ENCODE data around the gene NBDY. TPM values are rescaled to one million over a fixed set of nuclear protein-coding genes. Genes with fewer than 3 reads are reported as not detected.
A peak's percentile ranks its signal among the peaks of the same experiment; 100 is the strongest.

NBDY gene
- polyA plus RNA-seq, 1 donor from 2014 or later: 59.1 TPM

GRCh38 chrX:56788229-56788628, 59.2 kb downstream of the NBDY start:
- Mint-ChIP-seq H3K9me3 (no peaks in the 10 kb centered on the region), H3K27me3 (no peaks in the 10 kb centered on the region), H3K4me1 (peaks cover 6 to 38% (median 23%) of the 10 kb centered on the region in 3 donors), H3K4me3 (peak overlapping the region in 2 of 4 donors; percentile 74 to 76), H3K27ac (no peak overlapping the region), H3K36me3 (no peaks in the 10 kb centered on the region)

GRCh38 chrX:56788717-56789122, 59.7 kb downstream of the NBDY start:
- no peaks in the 10 kb centered on the region for H3K27me3 Mint-ChIP-seq
- H3K27ac Mint-ChIP-seq: peak overlapping the region in 1 of 3 donors; percentile 4
- H3K9me3 Mint-ChIP-seq: no peaks in the 10 kb centered on the region
- no peaks in the 10 kb centered on the region for H3K36me3 Mint-ChIP-seq
- peaks cover 1 to 36% (median 21%) of the 10 kb centered on the region in 3 donors for H3K4me1 Mint-ChIP-seq
- peak overlapping the region in 2 of 4 donors; percentile 34 to 76 for H3K4me3 Mint-ChIP-seq

- H3K4me3 Mint-ChIP-seq: peak overlapping the region in 1 of 4 donors; percentile 13
- H3K9me3 Mint-ChIP-seq: no peaks in the 10 kb centered on the region
- no peaks in the 10 kb centered on the region for H3K36me3 Mint-ChIP-seq
- H3K27me3 Mint-ChIP-seq: no peaks in the 10 kb centered on the region
- peaks cover 0 to 38% (median 25%) of the 10 kb centered on the region in 3 donors for H3K4me1 Mint-ChIP-seq
- no peak overlapping the region for H3K27ac Mint-ChIP-seq
Measured at GRCh38 chrX:56789518-56790070, 60.6 kb downstream of the NBDY start.

- H3K36me3 Mint-ChIP-seq: no peaks in the 10 kb centered on the region
- no peaks in the 10 kb centered on the region for H3K9me3 Mint-ChIP-seq
- H3K27ac Mint-ChIP-seq: peak overlapping the region in 1 of 3 donors; percentile 51
- H3K4me1 Mint-ChIP-seq: peaks cover 0 to 38% (median 27%) of the 10 kb centered on the region in 3 donors
- no peak overlapping the region for H3K4me3 Mint-ChIP-seq
- no peaks in the 10 kb centered on the region for H3K27me3 Mint-ChIP-seq
Measured at GRCh38 chrX:56790778-56791177, 61.7 kb downstream of the NBDY start.

- Mint-ChIP-seq H3K4me1 (peaks cover 0 to 36% (median 27%) of the 10 kb centered on the region in 3 donors), H3K9me3 (no peaks in the 10 kb centered on the region), H3K4me3 (peak overlapping the region in 1 of 4 donors; percentile 82)
Measured at GRCh38 chrX:56791456-56791855, 62.4 kb downstream of the NBDY start.

GRCh38 chrX:56792270-56793111, 63.4 kb downstream of the NBDY start:
- Mint-ChIP-seq H3K9me3 (no peaks in the 10 kb centered on the region), H3K36me3 (no peaks in the 10 kb centered on the region), H3K4me3 (peak overlapping the region in 1 of 4 donors; percentile 47), H3K4me1 (peaks cover 0 to 29% (median 24%) of the 10 kb centered on the region in 3 donors), H3K27me3 (no peaks in the 10 kb centered on the region), H3K27ac (peak overlapping the region in 1 of 3 donors; percentile 41)

More at GRCh38 chrX:56791456-56791855, 62.4 kb downstream of the NBDY start:
- no peaks in the 10 kb centered on the region for H3K36me3 Mint-ChIP-seq
- peak overlapping the region in 2 of 3 donors; percentile 1 to 51 for H3K27ac Mint-ChIP-seq
- H3K27me3 Mint-ChIP-seq: no peaks in the 10 kb centered on the region

- H3K4me3 Mint-ChIP-seq: no peak overlapping the region
- H3K36me3 Mint-ChIP-seq: no peaks in the 10 kb centered on the region
- peaks cover 0 to 32% (median 25%) of the 10 kb centered on the region in 3 donors for H3K4me1 Mint-ChIP-seq
- no peaks in the 10 kb centered on the region for H3K9me3 Mint-ChIP-seq
- H3K27ac Mint-ChIP-seq: no peak overlapping the region
- no peaks in the 10 kb centered on the region for H3K27me3 Mint-ChIP-seq
Measured at GRCh38 chrX:56793112-56793430, 64.0 kb downstream of the NBDY start.

- Mint-ChIP-seq H3K9me3 (no peaks in the 10 kb centered on the region), H3K36me3 (no peaks in the 10 kb centered on the region), H3K4me1 (peaks cover 0 to 32% (median 24%) of the 10 kb centered on the region in 3 donors), H3K4me3 (no peak overlapping the region), H3K27me3 (no peaks in the 10 kb centered on the region), H3K27ac (no peak overlapping the region)
Measured at GRCh38 chrX:56793521-56794320, 64.7 kb downstream of the NBDY start.

- Mint-ChIP-seq H3K9me3 (no peaks in the 10 kb centered on the region), H3K36me3 (no peaks in the 10 kb centered on the region), H3K4me1 (peaks cover under 1 to 27% (median 26%) of the 10 kb centered on the region in 3 donors), H3K4me3 (peak overlapping the region in 1 of 4 donors; percentile 13), H3K27ac (peak overlapping the region in 1 of 3 donors; percentile 26), H3K27me3 (no peaks in the 10 kb centered on the region)
Measured at GRCh38 chrX:56794404-56795230, 65.6 kb downstream of the NBDY start.

- no peaks in the 10 kb centered on the region for H3K36me3 Mint-ChIP-seq
- H3K4me1 Mint-ChIP-seq: peaks cover 9 to 29% (median 29%) of the 10 kb centered on the region in 3 donors
- peak overlapping the region in 2 of 3 donors; percentile 26 to 41 for H3K27ac Mint-ChIP-seq
- H3K9me3 Mint-ChIP-seq: no peaks in the 10 kb centered on the region
- no peak overlapping the region for H3K4me3 Mint-ChIP-seq
- no peaks in the 10 kb centered on the region for H3K27me3 Mint-ChIP-seq
Measured at GRCh38 chrX:56795309-56795868, 66.3 kb downstream of the NBDY start.

- H3K4me3 Mint-ChIP-seq: no peak overlapping the region
- no peaks in the 10 kb centered on the region for H3K9me3 Mint-ChIP-seq
- H3K27ac Mint-ChIP-seq: peak overlapping the region in 1 of 3 donors; percentile 45
- H3K36me3 Mint-ChIP-seq: no peaks in the 10 kb centered on the region
- peaks cover 23 to 31% (median 30%) of the 10 kb centered on the region in 3 donors for H3K4me1 Mint-ChIP-seq
- H3K27me3 Mint-ChIP-seq: no peaks in the 10 kb centered on the region
Measured at GRCh38 chrX:56796641-56797395, 67.8 kb downstream of the NBDY start.

GRCh38 chrX:56797574-56798338, 68.7 kb downstream of the NBDY start:
- Mint-ChIP-seq H3K27me3 (no peaks in the 10 kb centered on the region), H3K4me3 (no peak overlapping the region), H3K4me1 (peaks cover 23 to 25% (median 24%) of the 10 kb centered on the region in 3 donors), H3K36me3 (no peaks in the 10 kb centered on the region), H3K27ac (peak overlapping the region in 2 of 3 donors; percentile 41 to 86), H3K9me3 (no peaks in the 10 kb centered on the region)

GRCh38 chrX:56798339-56798711, 69.3 kb downstream of the NBDY start:
- Mint-ChIP-seq H3K4me3 (no peak overlapping the region), H3K27ac (peak overlapping the region in 1 of 3 donors; percentile 54), H3K4me1 (peaks cover 23 to 26% (median 24%) of the 10 kb centered on the region in 3 donors), H3K36me3 (no peaks in the 10 kb centered on the region), H3K9me3 (no peaks in the 10 kb centered on the region), H3K27me3 (no peaks in the 10 kb centered on the region)

Data from IgD-negative memory B cell (primary cell).